RWPE1 (cell line): Measurements from ENCODE around the gene GRM8.

Experiments used
- CTCF ChIA-PET: fragments of 350-600 bp; sonication (Branson Sonifier 250); formaldehyde crosslinking; extraction: SDS; loops from one replicate; lab custom pipeline; 2021; lab: Yijun Ruan, JAX
- POLR2A ChIA-PET: fragments of 400-600 bp; formaldehyde crosslinking; extraction: SDS; loops from one replicate; lab custom pipeline; 2020; ENCODE audit warnings: antibody characterized with exemption; ENCODE audit not compliant: low non-redundant PET; lab: Yijun Ruan, JAX
- DNase-seq: peaks from one replicate; pipeline ENCODE4 v3.0.0; 2012; ENCODE audit warnings: low spot score
- H3K27ac ChIP-seq: fragments of 450-650 bp; 2 replicates; pipeline ENCODE4 v1.5.1; 2017
- TF ChIP-seq, protein P1 (sequence below): fragments of 450-650 bp; conservative IDR thresholded peaks from 2 replicates; pipeline ENCODE4 v1.5.1; 2017; ENCODE audit warnings: low read depth, mild to moderate bottlenecking

GRM8 gene

DNA sequence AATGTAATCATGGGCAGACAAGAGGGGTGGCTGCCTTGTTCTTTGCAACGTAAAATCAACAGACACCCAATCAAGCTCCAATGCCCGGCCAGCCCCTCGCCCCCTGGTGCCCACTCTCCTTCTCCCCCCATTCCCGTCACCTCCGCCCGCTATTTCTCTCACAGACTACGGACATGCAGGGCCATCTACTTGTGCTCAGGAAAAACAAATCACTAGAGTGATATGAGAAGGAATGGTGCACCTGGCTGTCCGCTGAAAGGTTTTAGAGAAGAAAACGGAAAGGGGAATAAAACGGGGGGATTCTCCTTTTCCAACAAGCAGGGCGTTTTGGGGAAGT lies 396 bp downstream of the GRM8 start:
- DNase-seq = no peak
- ChIA-PET CTCF (no interaction called here), POLR2A (no interaction called here)
- H3K27ac ChIP-seq = no peak overlapping the region
- TF ChIP-seq, protein P1, sequence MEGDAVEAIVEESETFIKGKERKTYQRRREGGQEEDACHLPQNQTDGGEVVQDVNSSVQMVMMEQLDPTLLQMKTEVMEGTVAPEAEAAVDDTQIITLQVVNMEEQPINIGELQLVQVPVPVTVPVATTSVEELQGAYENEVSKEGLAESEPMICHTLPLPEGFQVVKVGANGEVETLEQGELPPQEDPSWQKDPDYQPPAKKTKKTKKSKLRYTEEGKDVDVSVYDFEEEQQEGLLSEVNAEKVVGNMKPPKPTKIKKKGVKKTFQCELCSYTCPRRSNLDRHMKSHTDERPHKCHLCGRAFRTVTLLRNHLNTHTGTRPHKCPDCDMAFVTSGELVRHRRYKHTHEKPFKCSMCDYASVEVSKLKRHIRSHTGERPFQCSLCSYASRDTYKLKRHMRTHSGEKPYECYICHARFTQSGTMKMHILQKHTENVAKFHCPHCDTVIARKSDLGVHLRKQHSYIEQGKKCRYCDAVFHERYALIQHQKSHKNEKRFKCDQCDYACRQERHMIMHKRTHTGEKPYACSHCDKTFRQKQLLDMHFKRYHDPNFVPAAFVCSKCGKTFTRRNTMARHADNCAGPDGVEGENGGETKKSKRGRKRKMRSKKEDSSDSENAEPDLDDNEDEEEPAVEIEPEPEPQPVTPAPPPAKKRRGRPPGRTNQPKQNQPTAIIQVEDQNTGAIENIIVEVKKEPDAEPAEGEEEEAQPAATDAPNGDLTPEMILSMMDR = no peak

DNA sequence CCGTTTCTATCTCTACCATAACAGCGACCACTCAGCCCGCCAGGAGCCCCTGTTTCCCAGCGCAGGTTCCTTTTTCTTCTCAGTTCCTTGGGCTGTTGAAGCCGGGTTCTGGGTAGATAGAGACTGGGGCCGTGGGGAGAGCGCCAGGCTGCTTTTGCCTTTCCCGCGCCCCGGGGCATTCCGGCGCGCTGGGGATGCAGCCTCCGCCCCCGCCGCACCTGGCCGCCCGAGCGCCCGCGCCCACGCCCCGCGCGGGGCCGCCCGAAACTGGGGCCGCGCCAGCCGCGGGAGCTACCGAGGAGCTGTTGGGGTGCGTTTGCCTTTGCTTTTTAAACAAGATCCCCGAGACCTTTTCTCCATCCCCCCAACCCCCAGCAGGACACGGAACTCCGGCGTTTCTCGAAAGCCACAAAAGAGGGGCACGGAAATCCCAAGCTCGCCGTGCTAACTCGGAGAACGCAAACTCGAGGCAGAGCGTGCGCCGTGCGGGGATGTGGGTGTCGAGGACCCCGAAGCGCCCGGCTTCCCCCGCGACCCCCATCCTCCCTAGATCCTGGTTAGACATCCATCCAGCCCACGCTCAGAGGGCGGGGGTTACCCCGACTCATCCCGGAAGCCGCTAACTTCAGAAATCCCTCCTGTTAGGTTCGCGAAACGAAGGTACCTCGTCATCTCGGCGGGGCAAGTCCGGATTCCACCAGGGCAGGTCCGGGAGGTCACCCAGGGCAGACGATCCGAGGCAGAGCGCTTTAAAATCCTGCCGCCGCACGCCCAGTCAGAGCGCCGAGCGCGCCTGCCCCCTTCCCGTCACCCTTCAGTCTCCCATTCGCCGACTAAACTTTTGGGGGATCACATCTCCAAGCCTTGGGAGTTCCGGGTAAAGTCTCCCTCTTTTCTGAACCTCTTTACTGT lies 1.0 kb downstream of the GRM8 start:
- POLR2A ChIA-PET = no interaction called here
- CTCF ChIA-PET = interaction anchor here (0.6 to 1.0 kb wide), 7 partner anchors 20 to 1211 kb away, joined by 3 to 9 read pairs (median 3); no protein-coding TSS in a partner anchor
- peak; percentile 15 for DNase-seq
- TF ChIP-seq, protein P1 = no peak
- H3K27ac ChIP-seq = no peak overlapping the region

DNA sequence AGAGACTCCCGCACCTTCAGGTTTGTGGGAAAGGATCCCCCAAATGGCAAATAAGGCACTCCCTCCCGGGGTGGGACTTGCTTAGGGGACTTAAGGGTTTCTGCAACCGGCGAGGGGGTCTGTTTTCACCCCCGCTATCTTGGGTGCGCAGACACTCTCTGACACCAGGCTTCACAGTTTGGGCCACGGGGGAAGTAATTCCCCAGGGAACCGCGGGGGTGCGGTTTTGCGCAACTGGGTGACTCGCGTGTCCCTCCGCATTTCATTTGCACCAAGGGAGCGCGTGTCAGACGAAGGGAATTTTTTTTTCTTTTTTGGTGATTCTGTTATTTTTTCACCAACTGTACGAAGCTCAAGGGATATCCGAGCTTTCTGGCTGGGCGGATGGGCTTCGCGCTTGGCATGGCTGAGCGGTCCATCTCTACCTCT lies 1.7 kb downstream of the GRM8 start:
- H3K27ac ChIP-seq = no peak overlapping the region
- TF ChIP-seq, protein P1 = no peak
- DNase-seq = no peak
- CTCF ChIA-PET = interaction anchor here (0.6 to 1.0 kb wide), 9 partner anchors 19 to 1211 kb away, joined by 3 to 9 read pairs (median 3); no protein-coding TSS in a partner anchor
- POLR2A ChIA-PET = no interaction called here

DNA sequence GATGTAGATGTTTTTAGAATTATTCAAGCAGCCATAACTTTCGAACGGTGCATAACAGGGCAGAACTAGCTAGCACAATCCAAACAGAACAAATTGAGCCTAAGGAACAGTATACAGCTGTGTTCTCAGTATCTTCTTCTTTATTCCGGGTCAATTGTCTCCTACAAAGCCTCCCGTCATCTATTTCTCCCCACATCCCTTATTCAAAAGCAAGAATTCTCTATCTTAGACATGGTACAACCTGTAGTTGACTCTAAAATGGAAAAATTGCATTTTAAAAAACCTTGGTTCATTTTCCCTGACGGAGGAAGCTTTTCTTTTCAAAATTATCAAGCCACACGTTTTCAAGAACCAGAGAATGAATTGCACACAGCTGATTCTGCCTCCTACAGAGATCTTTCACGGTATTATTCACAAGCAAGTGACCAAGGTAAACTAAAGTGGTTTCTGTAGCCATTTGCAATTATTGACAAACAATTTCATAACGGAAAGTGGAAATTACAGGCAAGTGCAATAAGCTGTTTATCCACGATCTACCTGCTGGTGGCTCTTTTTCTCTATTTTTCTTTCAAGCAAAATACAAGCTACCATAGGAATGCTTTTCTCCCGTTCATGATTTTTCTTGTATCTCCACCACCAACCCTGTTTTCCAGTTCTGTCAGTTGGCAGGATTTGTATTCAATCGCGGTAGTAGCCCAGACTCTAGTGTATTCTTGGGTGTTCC lies 2.3 kb downstream of the GRM8 start:
- POLR2A ChIA-PET = no interaction called here

DNA sequence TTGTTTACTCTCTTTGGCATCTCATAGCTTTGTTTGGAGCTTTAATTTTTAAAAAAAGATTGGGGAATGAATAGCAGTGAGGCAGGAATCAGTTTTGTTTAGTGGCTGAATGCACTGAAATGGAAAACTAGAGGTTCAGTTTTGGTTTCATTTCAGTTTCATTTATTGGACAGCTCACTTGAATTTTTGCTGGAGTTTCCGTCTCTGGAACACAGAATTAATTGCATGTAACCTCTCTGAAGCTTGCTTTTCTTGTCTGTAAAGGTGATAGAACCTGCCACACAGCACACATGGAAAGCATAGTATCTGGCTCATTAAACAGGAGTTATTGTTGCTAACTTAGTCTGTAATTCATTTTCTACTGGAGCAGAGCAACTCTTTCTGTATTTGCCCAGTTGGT lies 7.1 kb downstream of the GRM8 start:
- ChIA-PET CTCF (no interaction called here), POLR2A (no interaction called here)
- no peak for DNase-seq
- H3K27ac ChIP-seq = no peak overlapping the region
- TF ChIP-seq, protein P1 = no peak

More for the DNA sequence above, 2.3 kb downstream of the GRM8 start:
- TF ChIP-seq, protein P1 = 0 out of 2 replicates have a peak, but pooled peaks have one; percentile 9
- CTCF ChIA-PET = interaction anchor here (0.6 to 0.7 kb wide), 3 partner anchors 232 to 447 kb away, joined by 3 read pairs; no protein-coding TSS in a partner anchor
- no peak overlapping the region for H3K27ac ChIP-seq
- DNase-seq = peak; percentile 13

DNA sequence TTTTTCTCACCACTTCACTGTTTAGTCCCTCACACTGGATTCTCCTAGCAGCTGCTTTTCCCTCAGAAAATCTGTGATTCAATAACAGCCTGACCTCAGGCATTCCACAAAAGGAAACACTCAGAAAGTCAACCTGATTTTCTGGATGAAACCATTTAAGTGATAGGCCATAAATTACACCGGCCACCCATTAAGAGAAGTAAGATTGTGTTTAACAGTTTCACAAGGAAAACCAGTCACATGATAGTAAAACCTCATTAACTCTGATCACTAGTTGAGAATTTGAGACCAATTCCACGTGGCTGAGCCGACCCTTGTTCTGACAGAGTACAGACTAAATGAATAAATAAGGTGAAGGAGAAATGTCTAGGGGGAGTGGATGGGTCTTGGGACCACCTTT lies 7.7 kb downstream of the GRM8 start:
- ChIA-PET POLR2A (no interaction called here), CTCF (no interaction called here)
- no peak overlapping the region for H3K27ac ChIP-seq
- DNase-seq = no peak
- TF ChIP-seq, protein P1 = no peak
